GM18505 (cell line): ENCODE data around the gene MTUS2.
A peak's percentile ranks its signal among the peaks of the same experiment; 100 is the strongest.

Experiments used
- ATAC-seq: cut with Tn5 transposase; IDR thresholded peaks from one replicate; pipeline ENCODE4 v1.9.1; 2021; ENCODE audit not compliant: unreplicated experiment
- POLR2A ChIP-seq: IDR thresholded peaks from 4 replicates; pipeline ENCODE4 v1.6.1; 2011; ENCODE audit warnings: borderline replicate concordance; ENCODE audit not compliant: insufficient read depth, insufficient read length; ENCODE audit errors: extremely low read depth

MTUS2 gene

GRCh38 chr13:29446016-29446415 lies 625.9 kb downstream of the MTUS2 start:
- no peak for TF ChIP-seq POLR2A
- ATAC-seq = no peak

GRCh38 chr13:29448174-29448573 lies 628.0 kb downstream of the MTUS2 start:
- no peak for ATAC-seq
- no peak for TF ChIP-seq POLR2A

GRCh38 chr13:29449726-29450125 lies 629.6 kb downstream of the MTUS2 start:
- no peak for ATAC-seq
- no peak for TF ChIP-seq POLR2A

- no peak for ATAC-seq
- TF ChIP-seq POLR2A = no peak
Observed at GRCh38 chr13:29451976-29452375, 631.8 kb downstream of the MTUS2 start.

GRCh38 chr13:29452773-29453616 lies 632.9 kb downstream of the MTUS2 start:
- no peak for TF ChIP-seq POLR2A
- ATAC-seq = no peak

- ATAC-seq = no peak
- no peak for TF ChIP-seq POLR2A
Observed at GRCh38 chr13:29453617-29454011, 633.5 kb downstream of the MTUS2 start.

DNA sequence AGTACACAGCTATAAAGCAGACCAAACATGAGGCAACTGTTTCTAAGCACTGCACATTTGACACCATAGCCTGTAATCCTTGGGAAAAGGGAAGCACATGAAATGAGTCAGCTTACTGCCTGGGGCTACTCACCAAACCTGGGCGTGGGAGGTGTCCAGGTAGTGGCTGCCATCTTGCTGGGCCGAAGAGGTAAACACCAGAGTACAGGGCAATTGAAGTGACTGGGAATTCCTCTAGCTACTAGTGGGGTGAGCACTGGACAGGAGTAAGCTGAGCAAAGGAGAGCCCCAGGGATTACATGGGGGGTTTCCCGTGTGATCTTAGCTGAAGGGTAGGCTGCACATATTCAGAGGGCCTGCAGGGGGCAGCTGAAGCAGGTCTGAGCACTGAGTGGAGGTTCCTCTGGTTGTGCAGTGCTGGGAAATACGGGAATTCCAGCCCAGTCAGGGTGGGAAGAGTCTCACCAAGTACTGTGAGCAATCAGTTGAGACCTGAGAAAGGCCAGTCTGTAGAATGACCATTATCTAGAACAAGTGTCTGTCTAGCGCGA lies 634.9 kb downstream of the MTUS2 start:
- ATAC-seq = peak; percentile 53
- TF ChIP-seq POLR2A = no peak

GRCh38 chr13:29456419-29456818 lies 636.3 kb downstream of the MTUS2 start:
- ATAC-seq = no peak
- TF ChIP-seq POLR2A = no peak

DNA sequence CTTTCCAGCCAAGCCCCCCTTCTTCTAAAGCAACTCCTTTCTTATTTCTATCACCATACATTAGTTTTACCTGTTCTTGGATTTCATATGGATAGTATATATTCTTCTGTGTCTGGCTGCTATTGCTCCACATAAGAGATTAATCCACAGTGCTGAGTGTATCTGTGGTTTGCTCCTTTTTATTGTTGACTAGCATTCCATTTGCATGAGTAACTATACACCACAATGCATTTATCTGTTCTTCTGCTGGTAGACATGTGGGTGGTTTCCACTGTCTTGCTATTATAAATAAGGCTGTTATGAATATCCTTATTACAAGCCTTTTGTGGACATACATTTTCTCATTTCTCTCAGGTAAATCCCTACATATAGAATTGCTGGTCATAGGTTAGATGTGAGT lies 637.2 kb downstream of the MTUS2 start:
- no peak for TF ChIP-seq POLR2A
- no peak for ATAC-seq

- no peak for ATAC-seq
- no peak for TF ChIP-seq POLR2A
Observed at GRCh38 chr13:29458419-29458818, 638.3 kb downstream of the MTUS2 start.

DNA sequence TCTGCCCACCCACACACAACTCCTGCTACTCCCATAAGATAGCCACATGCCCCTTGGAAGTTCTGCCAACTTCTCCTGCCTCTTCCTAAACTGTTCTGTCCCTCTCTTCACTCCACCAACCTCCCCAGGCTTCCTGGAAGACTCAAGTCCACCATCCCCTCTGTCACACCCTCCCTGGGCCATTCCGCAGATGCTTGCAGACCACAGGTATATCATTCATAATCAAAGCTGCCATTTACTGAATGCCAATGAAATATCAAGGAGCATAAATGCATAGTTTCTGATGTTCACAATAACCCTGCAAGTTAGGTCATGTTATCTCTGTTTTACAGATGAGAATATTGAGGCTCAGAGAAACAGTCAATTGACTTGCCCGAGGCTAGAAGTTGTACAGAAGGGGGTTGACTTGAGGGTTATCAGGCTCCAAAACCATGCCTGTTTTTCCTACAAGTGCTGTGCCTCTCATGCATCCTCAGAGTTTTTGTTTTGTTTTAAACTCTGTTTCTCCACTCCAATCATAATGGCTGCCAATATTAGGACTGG lies 639.7 kb downstream of the MTUS2 start:
- ATAC-seq = no peak
- TF ChIP-seq POLR2A = no peak

DNA sequence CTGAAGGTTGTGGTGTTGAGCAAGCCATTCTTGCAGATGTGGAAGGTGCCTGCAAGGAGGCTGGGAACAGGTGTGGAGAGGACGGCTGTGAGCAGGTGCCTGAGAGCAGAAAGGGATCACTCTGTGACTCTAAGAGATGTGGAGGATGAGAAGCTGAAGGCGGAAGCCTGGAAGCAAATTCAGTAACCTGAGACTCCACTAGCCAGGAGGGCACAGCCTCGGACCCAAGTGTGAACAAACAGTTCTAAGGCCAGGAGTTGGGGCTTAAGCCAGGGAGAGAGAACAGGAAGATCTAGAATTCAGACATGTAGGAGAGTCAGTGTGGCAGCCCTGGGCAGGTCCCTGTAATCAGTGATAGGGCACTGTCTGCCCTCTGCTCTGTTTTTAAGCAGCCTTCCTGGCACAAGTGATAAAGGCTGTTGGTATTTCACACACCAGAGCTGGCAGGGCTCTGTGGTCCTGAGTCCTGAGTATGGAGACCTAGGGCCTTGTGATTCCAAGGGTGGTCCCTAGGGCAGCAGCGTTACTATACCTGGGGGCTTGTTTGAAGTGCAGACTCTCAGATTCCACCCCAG lies 644.1 kb downstream of the MTUS2 start:
- no peak for TF ChIP-seq POLR2A
- ATAC-seq = no peak

GRCh38 chr13:29465741-29466293 lies 645.7 kb downstream of the MTUS2 start:
- no peak for ATAC-seq
- TF ChIP-seq POLR2A = no peak
